ENCODE results near the gene ATG14.

- no peak for TF ChIP-seq CTCF (conservative IDR thresholded peaks at IDR 0.05)
- no peak for TF ChIP-seq EZH2 (IDR thresholded peaks at IDR 0.05; ENCODE audit: low read depth)
Measured at GRCh38 chr14:55446833-55447232, 35.2 kb upstream of the ATG14 start.
